H9 (cell line): ENCODE data around the gene ITSN1. TPM values are rescaled to one million over a fixed set of nuclear protein-coding genes. Genes with fewer than 3 reads are reported as not detected.
A peak's percentile ranks its signal among the peaks of the same experiment; 100 is the strongest.
"Not testable (repeated sequence)": the region's sequence is repeated elsewhere in the genome, so short reads cannot be mapped to it uniquely, and the experiment has no call there.

Experiments used
- DNase-seq: peaks from one replicate; pipeline ENCODE4 v3.0.0-alpha.2; 2017
- H2AFZ ChIP-seq: one replicate; pipeline ENCODE4 v1.6.1; 2013; ENCODE audit warnings: mild to moderate bottlenecking, low read length, control low read depth, moderate library complexity
- H2AK5ac ChIP-seq: 2 replicates; pipeline ENCODE4 v1.6.1; 2013; ENCODE audit warnings: low read length, control low read depth, mixed read lengths; ENCODE audit not compliant: insufficient read length
- H2BK120ac ChIP-seq: one replicate; pipeline ENCODE4 v1.6.1; 2013; ENCODE audit warnings: low read depth, mild to moderate bottlenecking, low read length, control low read depth, inconsistent platforms; ENCODE audit not compliant: poor library complexity, severe bottlenecking
- H2BK12ac ChIP-seq: 2 replicates; pipeline ENCODE4 v1.6.1; 2013; ENCODE audit warnings: low read length, control low read depth, mixed read lengths, low read depth; ENCODE audit not compliant: insufficient read length
- H2BK15ac ChIP-seq: 2 replicates; pipeline ENCODE4 v1.6.1; 2013; ENCODE audit warnings: low read depth, low read length, control low read depth
- H2BK20ac ChIP-seq: one replicate; pipeline ENCODE4 v1.6.1; 2013; ENCODE audit warnings: low read depth, mild to moderate bottlenecking, low read length, control low read depth, inconsistent platforms; ENCODE audit not compliant: poor library complexity, severe bottlenecking
- H2BK5ac ChIP-seq: 2 replicates; pipeline ENCODE4 v1.6.1; 2013; ENCODE audit warnings: low read length, control low read depth, mixed read lengths; ENCODE audit not compliant: insufficient read length
- H3K14ac ChIP-seq: 2 replicates; pipeline ENCODE4 v1.6.1; 2013; ENCODE audit warnings: low read length, control low read depth; ENCODE audit not compliant: insufficient read depth
- H3K18ac ChIP-seq: 2 replicates; pipeline ENCODE4 v1.6.1; 2013; ENCODE audit warnings: low read depth, mild to moderate bottlenecking, mixed read lengths, low read length, control low read depth; ENCODE audit not compliant: insufficient read length
- H3K23ac ChIP-seq: 2 replicates; pipeline ENCODE4 v1.6.1; 2013; ENCODE audit warnings: low read length, control low read depth, mixed read lengths, low read depth; ENCODE audit not compliant: insufficient read length
- H3K23me2 ChIP-seq: 2 replicates; pipeline ENCODE4 v1.6.1; 2013; ENCODE audit warnings: low read depth, mild to moderate bottlenecking, mixed read lengths, low read length, control low read depth; ENCODE audit not compliant: insufficient read length, poor library complexity, severe bottlenecking
- H3K27ac ChIP-seq: 2 replicates; pipeline ENCODE4 v1.5.1; 2013; ENCODE audit warnings: low read length, control low read depth, mixed read lengths, low read depth; ENCODE audit not compliant: insufficient read length
- H3K27me3 ChIP-seq: 2 replicates; pipeline ENCODE4 v1.6.1; 2013; ENCODE audit warnings: low read length, control low read depth, inconsistent platforms; ENCODE audit not compliant: insufficient read depth
- H3K4ac ChIP-seq: 2 replicates; pipeline ENCODE4 v1.6.1; 2013; ENCODE audit warnings: low read depth, mild to moderate bottlenecking, control low read depth, inconsistent platforms, low read length, moderate library complexity
- H3K4me1 ChIP-seq: 2 replicates; pipeline ENCODE4 v1.6.1; 2013; ENCODE audit warnings: low read length, control low read depth, inconsistent platforms; ENCODE audit not compliant: insufficient read depth
- H3K4me2 ChIP-seq: 2 replicates; pipeline ENCODE4 v1.6.1; 2013; ENCODE audit warnings: low read length, control low read depth, mixed read lengths; ENCODE audit not compliant: insufficient read length, insufficient read depth
- H3K56ac ChIP-seq: 2 replicates; pipeline ENCODE4 v1.6.1; 2013; ENCODE audit warnings: low read depth, mild to moderate bottlenecking, mixed read lengths, low read length, control low read depth; ENCODE audit not compliant: insufficient read length
- H3K79me1 ChIP-seq: 2 replicates; pipeline ENCODE4 v1.6.1; 2013; ENCODE audit warnings: low read depth, mild to moderate bottlenecking, moderate library complexity, low read length, control low read depth, inconsistent platforms; ENCODE audit not compliant: insufficient read depth, poor library complexity, severe bottlenecking
- H3K79me2 ChIP-seq: 2 replicates; pipeline ENCODE4 v1.6.1; 2013; ENCODE audit warnings: low read length, control low read depth, inconsistent platforms; ENCODE audit not compliant: insufficient read depth
- H3K9ac ChIP-seq: 2 replicates; pipeline ENCODE4 v1.6.1; 2013; ENCODE audit warnings: low read length, control low read depth, mixed read lengths; ENCODE audit not compliant: insufficient read length; ENCODE audit errors: extremely low read depth
- H3K9me3 ChIP-seq: one replicate; pipeline ENCODE4 v1.6.1; 2013; ENCODE audit warnings: low read depth, low read length, inconsistent platforms; ENCODE audit not compliant: control insufficient read depth
- H3T11ph ChIP-seq: one replicate; pipeline ENCODE4 v1.6.1; 2013; ENCODE audit warnings: mild to moderate bottlenecking, low read length, control low read depth, inconsistent platforms
- H4K20me1 ChIP-seq: one replicate; pipeline ENCODE4 v1.6.1; 2013; ENCODE audit not compliant: control insufficient read depth, insufficient read length, insufficient read depth
- H4K5ac ChIP-seq: 2 replicates; pipeline ENCODE4 v1.6.1; 2013; ENCODE audit warnings: low read depth, mild to moderate bottlenecking, mixed read lengths, low read length, control low read depth; ENCODE audit not compliant: insufficient read length
- H4K8ac ChIP-seq: replicated peaks from 2 replicates; pipeline ENCODE4 v1.6.1; 2013; ENCODE audit warnings: low read length, control low read depth, mixed read lengths, low read depth; ENCODE audit not compliant: insufficient read length
- H4K91ac ChIP-seq: 2 replicates; pipeline ENCODE4 v1.6.1; 2013; ENCODE audit warnings: low read depth, mild to moderate bottlenecking, moderate library complexity, mixed read lengths, low read length, control low read depth; ENCODE audit not compliant: insufficient read length
- H3K27ac Mint-ChIP-seq, 3 experiments: 2 replicates in 2 of 3; 3 replicates in 1 of 3; pipeline ENCODE4 v1.8.0; 2020 to 2021; ENCODE audit warnings: mixed read lengths in 3 of 3, mild to moderate bottlenecking in 1 of 3, moderate library complexity in 1 of 3
- H3K27me3 Mint-ChIP-seq: 2 replicates; pipeline ENCODE4 v1.8.0; 2021; ENCODE audit warnings: low read depth, mild to moderate bottlenecking, moderate library complexity, mixed read lengths
- H3K36me3 Mint-ChIP-seq, 3 experiments: 2 replicates in 2 of 3; 3 replicates in 1 of 3; pipeline ENCODE4 v1.8.0; 2020 to 2021; ENCODE audit warnings: low read depth in 3 of 3, mixed read lengths in 3 of 3; ENCODE audit not compliant: insufficient read depth in 1 of 3
- H3K4me1 Mint-ChIP-seq, 2 experiments: 2 replicates each; pipeline ENCODE4 v1.8.0; 2020; ENCODE audit warnings: mixed read lengths in 2 of 2
- H3K4me3 Mint-ChIP-seq, 2 experiments: 2 replicates in 1 of 2; 3 replicates in 1 of 2; pipeline ENCODE4 v1.8.0; 2020 to 2021; ENCODE audit warnings: mild to moderate bottlenecking in 2 of 2, mixed read lengths in 2 of 2, moderate library complexity in 1 of 2
- H3K9me3 Mint-ChIP-seq, 2 experiments: 2 replicates in 1 of 2; 3 replicates in 1 of 2; pipeline ENCODE4 v1.8.0; 2020; ENCODE audit warnings: mild to moderate bottlenecking in 2 of 2, mixed read lengths in 2 of 2, moderate library complexity in 1 of 2
- WGBS: extraction: QIAGEN DNeasy Blood & Tissue Kit; methylation state at CpG from one replicate; pipeline ENCODE4 v1.1.7; 2013; ENCODE audit warnings: missing lambda C conversion rate, low lambda C conversion rate, mixed read lengths; ENCODE audit not compliant: insufficient read length; ENCODE audit errors: extremely low coverage; 5-methylcytosine and 5-hydroxymethylcytosine counted together
- total RNA-seq: library from RNA; stranded (reverse); gene quantifications from 2 replicates; pipeline ENCODE4 v1.2.1, GENCODE V29; 2021
- TF ChIP-seq, protein P1 (sequence below): fragments of 200-600 bp; sonication (generic); conservative IDR thresholded peaks from 3 replicates; pipeline ENCODE4 v1.8.0; 2021; ENCODE audit warnings: antibody characterized with exemption, mild to moderate bottlenecking

The ITSN1 gene
- total RNA-seq, 1 experiment from 2014 or later, result 94.2 TPM

- Histone ChIP-seq H2BK5ac (no peak overlapping the region), H3K4me1 (no peaks in the 10 kb centered on the region), H3K9ac (no peak overlapping the region), H4K91ac (no peak overlapping the region), H4K8ac (no peak overlapping the region), H3K9me3 (no peaks in the 10 kb centered on the region), H3K18ac (no peak overlapping the region), H3K27ac (no peak overlapping the region), H4K5ac (no peak overlapping the region), H2BK15ac (no peak overlapping the region), H3K27me3 (no peaks in the 10 kb centered on the region), H4K20me1 (peaks cover 3% of the 10 kb centered on the region), H3K79me1 (no peaks in the 10 kb centered on the region), H3K23ac (no peak overlapping the region), H2AFZ (no peak overlapping the region), H3K14ac (no peak overlapping the region), H3K4me2 (no peak overlapping the region), H3T11ph (no peak overlapping the region), H2BK20ac (no peak overlapping the region), H3K4ac (no peak overlapping the region), H3K23me2 (no peaks in the 10 kb centered on the region), H3K79me2 (no peaks in the 10 kb centered on the region), H2AK5ac (no peak overlapping the region), H2BK12ac (no peak overlapping the region), H3K56ac (no peak overlapping the region), H2BK120ac (no peak overlapping the region)
- no CpG with 5 or more reads among the region's 2 CpGs for WGBS
- H3K9me3 Mint-ChIP-seq, result peaks cover 0 to 7% of the 10 kb centered on the region in 2 experiments; a peak in 2 of 5 replicates
- peaks cover 2 to 3% of the 10 kb centered on the region in 2 experiments; a peak in 2 of 4 replicates for H3K4me1 Mint-ChIP-seq
- H3K36me3 Mint-ChIP-seq, result peaks cover 0 to 6% (median 0%) of the 10 kb centered on the region in 3 experiments; a peak in 4 of 7 replicates
- no peak for DNase-seq
- TF ChIP-seq, protein P1, sequence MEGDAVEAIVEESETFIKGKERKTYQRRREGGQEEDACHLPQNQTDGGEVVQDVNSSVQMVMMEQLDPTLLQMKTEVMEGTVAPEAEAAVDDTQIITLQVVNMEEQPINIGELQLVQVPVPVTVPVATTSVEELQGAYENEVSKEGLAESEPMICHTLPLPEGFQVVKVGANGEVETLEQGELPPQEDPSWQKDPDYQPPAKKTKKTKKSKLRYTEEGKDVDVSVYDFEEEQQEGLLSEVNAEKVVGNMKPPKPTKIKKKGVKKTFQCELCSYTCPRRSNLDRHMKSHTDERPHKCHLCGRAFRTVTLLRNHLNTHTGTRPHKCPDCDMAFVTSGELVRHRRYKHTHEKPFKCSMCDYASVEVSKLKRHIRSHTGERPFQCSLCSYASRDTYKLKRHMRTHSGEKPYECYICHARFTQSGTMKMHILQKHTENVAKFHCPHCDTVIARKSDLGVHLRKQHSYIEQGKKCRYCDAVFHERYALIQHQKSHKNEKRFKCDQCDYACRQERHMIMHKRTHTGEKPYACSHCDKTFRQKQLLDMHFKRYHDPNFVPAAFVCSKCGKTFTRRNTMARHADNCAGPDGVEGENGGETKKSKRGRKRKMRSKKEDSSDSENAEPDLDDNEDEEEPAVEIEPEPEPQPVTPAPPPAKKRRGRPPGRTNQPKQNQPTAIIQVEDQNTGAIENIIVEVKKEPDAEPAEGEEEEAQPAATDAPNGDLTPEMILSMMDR, result no peak
- H3K27ac Mint-ChIP-seq, result no peak overlapping the region
- H3K4me3 Mint-ChIP-seq, result no peak overlapping the region
- peaks cover 4% of the 10 kb centered on the region for H3K27me3 Mint-ChIP-seq
Observed at GRCh38 chr21:33866826-33867225, 224.5 kb downstream of the ITSN1 start.

GRCh38 chr21:33867868-33868267 is 225.6 kb downstream of the ITSN1 start:
- not testable (repeated sequence) for H3K9me3 ChIP-seq, H3K4me1 Mint-ChIP-seq, H4K8ac ChIP-seq

More at GRCh38 chr21:33867868-33868267, 225.6 kb downstream of the ITSN1 start:
- no CpG with 5 or more reads among the region's 13 CpGs for WGBS
- not testable (repeated sequence) for H3K27me3 Mint-ChIP-seq, H3K27me3 ChIP-seq, H3K23ac ChIP-seq, H2BK120ac ChIP-seq, DNase-seq, H3K14ac ChIP-seq, H4K5ac ChIP-seq, H2BK12ac ChIP-seq, H4K91ac ChIP-seq, H2BK5ac ChIP-seq, H3K23me2 ChIP-seq, H3K4me2 ChIP-seq, H2BK20ac ChIP-seq, H2BK15ac ChIP-seq, H3K9ac ChIP-seq, H3K9me3 Mint-ChIP-seq, H3K4me3 Mint-ChIP-seq, H2AFZ ChIP-seq, H3K56ac ChIP-seq, H3K27ac ChIP-seq, H3K79me1 ChIP-seq, H3K79me2 ChIP-seq, H3K36me3 Mint-ChIP-seq, H3T11ph ChIP-seq, H3K18ac ChIP-seq, H3K4ac ChIP-seq, H4K20me1 ChIP-seq, H2AK5ac ChIP-seq, H3K4me1 ChIP-seq
- H3K27ac Mint-ChIP-seq, result peak overlapping the region in 2 of 3 experiments; percentile 64 to 67; a peak in 2 of 7 replicates
